Cardiac fibroblast (primary cell): ENCODE data around the gene SLC23A2.

Experiments used
- DNase-seq, 2 donors: peaks; one replicate each; pipeline versions ENCODE4 v3.0.0 to v3.0.0-alpha.2; 2010; ENCODE audit warnings: low read depth in 2 of 2
- H3K4me3 ChIP-seq, 2 donors: replicated peaks in 1 of 2; 1 replicate in 1 of 2; 2 replicates in 1 of 2; pipeline ENCODE4 v1.5.1; 2011; ENCODE audit warnings: low read depth in 2 of 2, low read length in 2 of 2, mild to moderate bottlenecking in 2 of 2, moderate library complexity in 1 of 2
- TF ChIP-seq, protein P1 (sequence below): IDR thresholded peaks from one replicate; pipeline ENCODE4 v1.5.1; 2011; ENCODE audit warnings: low read depth, mild to moderate bottlenecking, low read length, inconsistent platforms

Gene SLC23A2

DNA sequence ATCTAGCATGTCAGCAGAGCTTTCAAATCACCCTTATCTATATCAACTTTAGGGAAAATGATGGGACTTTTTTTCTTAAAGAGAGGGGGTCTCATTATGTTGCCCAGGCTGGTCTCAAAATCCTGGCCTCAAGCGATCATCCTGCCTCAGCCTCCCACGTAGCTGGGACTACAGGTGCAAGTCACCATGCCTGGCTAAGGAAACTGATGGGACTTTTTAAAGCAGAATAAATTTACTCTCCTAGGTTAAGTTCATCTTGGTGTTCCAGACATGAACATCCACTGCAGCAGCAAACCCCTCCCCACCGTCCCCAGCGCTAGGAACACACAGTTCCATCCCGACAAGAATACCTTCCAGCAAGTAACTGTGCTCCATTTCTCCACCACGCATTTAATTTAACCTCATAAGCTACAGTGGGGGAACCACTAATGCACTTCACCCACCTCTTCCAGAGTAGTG is 64.9 kb downstream of the SLC23A2 start:
- TF ChIP-seq, protein P1, sequence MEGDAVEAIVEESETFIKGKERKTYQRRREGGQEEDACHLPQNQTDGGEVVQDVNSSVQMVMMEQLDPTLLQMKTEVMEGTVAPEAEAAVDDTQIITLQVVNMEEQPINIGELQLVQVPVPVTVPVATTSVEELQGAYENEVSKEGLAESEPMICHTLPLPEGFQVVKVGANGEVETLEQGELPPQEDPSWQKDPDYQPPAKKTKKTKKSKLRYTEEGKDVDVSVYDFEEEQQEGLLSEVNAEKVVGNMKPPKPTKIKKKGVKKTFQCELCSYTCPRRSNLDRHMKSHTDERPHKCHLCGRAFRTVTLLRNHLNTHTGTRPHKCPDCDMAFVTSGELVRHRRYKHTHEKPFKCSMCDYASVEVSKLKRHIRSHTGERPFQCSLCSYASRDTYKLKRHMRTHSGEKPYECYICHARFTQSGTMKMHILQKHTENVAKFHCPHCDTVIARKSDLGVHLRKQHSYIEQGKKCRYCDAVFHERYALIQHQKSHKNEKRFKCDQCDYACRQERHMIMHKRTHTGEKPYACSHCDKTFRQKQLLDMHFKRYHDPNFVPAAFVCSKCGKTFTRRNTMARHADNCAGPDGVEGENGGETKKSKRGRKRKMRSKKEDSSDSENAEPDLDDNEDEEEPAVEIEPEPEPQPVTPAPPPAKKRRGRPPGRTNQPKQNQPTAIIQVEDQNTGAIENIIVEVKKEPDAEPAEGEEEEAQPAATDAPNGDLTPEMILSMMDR = no peak
- no peak overlapping the region for H3K4me3 ChIP-seq
- DNase-seq = no peak

DNA sequence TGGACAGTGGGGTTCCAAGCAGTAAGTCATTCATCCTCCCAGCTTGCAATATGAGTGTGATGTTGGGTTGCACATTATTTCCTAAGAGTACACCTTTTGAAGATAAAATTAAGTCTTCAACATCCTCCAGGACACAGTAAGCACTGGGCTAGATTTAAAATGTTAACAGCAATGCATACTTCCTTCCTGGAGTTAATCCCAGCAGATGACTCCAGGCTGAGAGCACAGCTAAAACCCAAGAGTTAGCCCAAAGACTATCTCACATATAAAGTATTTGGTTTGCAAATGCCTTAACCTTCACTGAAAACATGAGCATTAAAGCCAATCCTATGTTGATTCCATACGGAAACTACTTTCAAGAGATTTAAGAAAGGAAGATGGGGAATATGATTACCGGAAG is 69.2 kb downstream of the SLC23A2 start:
- no peak for DNase-seq
- H3K4me3 ChIP-seq = no peak overlapping the region
- TF ChIP-seq, protein P1 = no peak

DNA sequence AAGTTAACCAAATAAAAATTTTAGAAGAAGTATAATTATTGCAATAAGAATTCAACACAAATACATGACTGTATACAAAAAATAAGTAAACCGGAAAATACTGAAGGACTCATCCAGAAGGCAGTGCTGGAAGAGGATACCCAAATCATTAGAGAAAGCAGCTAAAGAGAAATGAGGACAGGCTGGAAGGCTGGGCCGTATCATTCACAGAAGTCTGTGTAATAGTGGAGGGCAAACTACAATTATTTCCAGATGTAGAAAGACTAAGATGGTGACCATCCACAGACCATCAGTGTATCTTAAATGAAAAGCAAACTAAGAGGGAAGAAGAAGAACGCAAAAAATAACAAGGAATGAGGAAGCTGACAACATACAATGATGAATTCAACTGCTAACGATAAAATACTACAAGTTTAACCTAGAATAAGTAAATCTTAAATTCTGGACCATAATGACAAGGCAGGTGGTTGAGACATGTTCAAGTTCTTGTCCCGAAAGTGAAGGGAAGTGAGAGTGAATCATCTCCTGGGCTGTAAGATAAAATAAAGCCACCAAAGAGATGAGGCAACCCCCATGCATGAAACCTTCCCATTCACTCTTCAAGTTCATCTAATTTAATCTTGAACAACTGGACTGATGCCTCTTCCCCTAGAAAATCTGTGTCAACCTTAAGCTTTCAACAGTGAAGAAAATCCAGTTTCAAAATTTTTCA is 71.5 kb downstream of the SLC23A2 start:
- DNase-seq = peak in 1 of 2 donors; percentile 43
- TF ChIP-seq, protein P1 = no peak
- H3K4me3 ChIP-seq = no peak overlapping the region

DNA sequence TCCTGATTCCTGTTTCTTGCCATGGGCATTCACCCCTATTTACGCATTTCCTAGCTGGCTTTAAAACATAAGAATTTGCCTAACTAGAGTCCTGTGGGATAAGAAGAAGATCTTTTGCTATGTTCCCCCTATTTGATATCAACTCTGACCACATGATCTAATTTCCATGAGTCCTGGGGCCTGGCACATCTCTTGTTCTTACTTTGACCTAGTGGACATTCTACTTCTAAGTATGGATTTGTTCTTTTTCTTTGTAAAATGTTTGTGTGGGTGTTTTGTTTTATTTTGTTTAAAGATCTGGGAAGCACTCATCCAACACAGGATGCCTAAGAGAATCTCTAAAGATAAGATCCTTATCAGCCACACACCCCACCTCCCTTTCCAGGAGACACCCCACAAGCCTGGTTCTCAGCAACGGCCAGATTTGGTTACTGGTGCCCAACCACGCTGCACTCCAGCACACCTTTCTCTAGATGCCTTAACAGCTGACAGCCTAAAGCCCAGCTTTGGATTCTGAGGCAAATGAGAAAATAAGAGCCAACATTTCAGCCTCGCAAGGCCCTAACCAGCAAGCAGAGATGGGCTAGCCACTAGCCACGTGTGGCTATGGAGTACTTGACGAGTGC is 74.7 kb downstream of the SLC23A2 start:
- DNase-seq = no peak
- H3K4me3 ChIP-seq = no peak overlapping the region
- TF ChIP-seq, protein P1 = no peak

DNA sequence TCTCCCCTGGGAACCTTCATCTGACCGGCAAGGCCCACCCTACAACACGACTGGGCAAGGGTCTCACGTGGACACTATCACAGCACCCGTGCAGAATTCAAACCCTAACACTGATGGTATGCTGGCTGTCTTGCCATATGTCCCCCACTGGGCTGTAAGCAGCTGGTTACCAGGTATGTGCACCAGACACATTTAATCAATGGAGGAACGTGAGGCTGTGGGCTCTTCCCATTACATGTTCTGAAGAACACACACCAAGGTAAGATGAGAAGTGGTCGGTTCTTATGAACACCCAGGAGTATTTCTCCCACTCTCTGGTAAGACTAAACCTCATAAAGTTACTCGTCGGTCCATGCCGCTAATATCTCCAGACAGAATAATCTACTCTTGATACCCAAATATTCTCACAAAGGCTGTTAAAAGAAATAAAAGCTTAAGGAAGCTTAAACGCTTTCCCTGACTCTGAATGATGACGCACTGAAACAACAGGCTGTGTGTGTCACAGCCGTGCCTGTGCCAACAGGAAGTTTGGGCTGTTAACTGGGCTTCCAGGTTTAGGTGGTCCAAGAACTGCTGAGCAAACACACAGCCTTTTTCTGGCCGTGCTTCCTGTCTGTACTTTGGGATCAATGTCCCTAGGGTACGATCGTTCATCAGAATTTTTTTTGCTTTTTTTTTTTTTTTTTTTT is 75.3 kb downstream of the SLC23A2 start:
- peak; percentile 87 for DNase-seq
- TF ChIP-seq, protein P1 = no peak
- no peak overlapping the region for H3K4me3 ChIP-seq

DNA sequence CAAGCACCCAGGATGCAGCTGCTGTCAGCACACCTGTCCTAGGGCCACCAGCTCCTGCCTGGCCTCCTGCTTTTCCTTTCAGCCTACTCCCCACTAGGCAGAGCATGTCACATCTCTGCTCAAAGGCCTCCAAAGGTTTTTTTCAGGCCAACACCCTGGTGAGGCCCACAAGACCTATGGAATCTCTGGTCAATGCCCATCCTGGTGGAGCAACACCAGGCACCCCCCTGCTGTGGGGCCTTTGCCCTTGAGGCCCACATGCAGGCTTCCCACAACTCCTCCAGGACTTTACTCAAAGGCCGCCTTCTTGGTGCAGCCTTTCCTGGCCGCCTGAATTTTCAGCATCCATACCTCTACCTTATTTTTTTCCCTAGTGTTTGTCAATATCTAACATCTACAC is 76.9 kb downstream of the SLC23A2 start:
- no peak for DNase-seq
- no peak overlapping the region for H3K4me3 ChIP-seq
- TF ChIP-seq, protein P1 = no peak
